PFSK-1 (cell line): ENCODE data around the gene MSH3.

Source experiments
- FOXP2 ChIP-seq: optimal IDR thresholded peaks from 2 replicates; pipeline ENCODE3; 2011; ENCODE audit warnings: borderline replicate concordance, control low read depth, inconsistent platforms; ENCODE audit not compliant: insufficient read depth; ENCODE audit errors: extremely low read length, extremely low read depth
- POLR2AphosphoS5 ChIP-seq: IDR thresholded peaks from 2 replicates; pipeline ENCODE4 v1.6.1; 2012; ENCODE audit warnings: low read depth, mild to moderate bottlenecking, control low read depth, low read length, moderate library complexity
- REST ChIP-seq, 2 experiments: IDR thresholded peaks; 2 replicates each; pipeline versions ENCODE4 v1.6.1 to v1.8.0; 2011 to 2012; ENCODE audit warnings: low read depth in 2 of 2, low read length in 2 of 2, control low read depth in 1 of 2, inconsistent platforms in 1 of 2, mild to moderate bottlenecking in 1 of 2, moderate library complexity in 1 of 2; ENCODE audit not compliant: insufficient read depth in 1 of 2
- SIN3A ChIP-seq: IDR thresholded peaks from 2 replicates; pipeline ENCODE4 v1.6.1; 2012; ENCODE audit warnings: mild to moderate bottlenecking, low read length, moderate library complexity, borderline replicate concordance; ENCODE audit not compliant: insufficient read depth
- TAF1 ChIP-seq: IDR thresholded peaks from 2 replicates; pipeline ENCODE4 v1.6.1; 2012; ENCODE audit warnings: low read length, control low read depth, borderline replicate concordance; ENCODE audit not compliant: insufficient read depth

The MSH3 gene

GRCh38 chr5:80676706-80677105 lies 22.3 kb downstream of the MSH3 start:
- TF ChIP-seq REST (IDR thresholded peaks at IDR 0.05; ENCODE audit: insufficient read depth in 1 of 2, low read depth in 2 of 2, low read length in 2 of 2) = no peak
- TF ChIP-seq POLR2AphosphoS5 = no peak
- TF ChIP-seq FOXP2 = no peak
- TF ChIP-seq SIN3A = no peak
- no peak for TF ChIP-seq TAF1

GRCh38 chr5:80686757-80687156 lies 32.3 kb downstream of the MSH3 start:
- TF ChIP-seq POLR2AphosphoS5 (no peak), FOXP2 (no peak), SIN3A (no peak), TAF1 (no peak), REST (IDR thresholded peaks at IDR 0.05; ENCODE audit: insufficient read depth in 1 of 2, low read depth in 2 of 2, low read length in 2 of 2) (no peak)

GRCh38 chr5:80688648-80689420 lies 34.4 kb downstream of the MSH3 start:
- TF ChIP-seq REST (IDR thresholded peaks at IDR 0.05; ENCODE audit: insufficient read depth in 1 of 2, low read depth in 2 of 2, low read length in 2 of 2) (no peak), TAF1 (no peak)

GRCh38 chr5:80689627-80690026 lies 35.2 kb downstream of the MSH3 start:
- TF ChIP-seq TAF1 (no peak), REST (IDR thresholded peaks at IDR 0.05; ENCODE audit: insufficient read depth in 1 of 2, low read depth in 2 of 2, low read length in 2 of 2) (no peak), FOXP2 (no peak), SIN3A (no peak), POLR2AphosphoS5 (no peak)

- no peak for TF ChIP-seq FOXP2
- TF ChIP-seq POLR2AphosphoS5 = no peak
- no peak for TF ChIP-seq TAF1
- no peak for TF ChIP-seq SIN3A
- TF ChIP-seq REST (IDR thresholded peaks at IDR 0.05; ENCODE audit: insufficient read depth in 1 of 2, low read depth in 2 of 2, low read length in 2 of 2) = no peak
Observed at GRCh38 chr5:80695666-80696065, 41.2 kb downstream of the MSH3 start.
